DMS153 (cell line): ENCODE data around the gene PLXNB2.

ENCODE experiments used
- DNase-seq: peaks from one replicate; lab custom pipeline; 2025; lab: John Stamatoyannopoulos, UW

PLXNB2 gene

GRCh38 chr22:50312371-50312770 lies 4.9 kb upstream of the PLXNB2 start:
- no peak for DNase-seq

- no peak for DNase-seq
These were observed 4.3 kb upstream of the PLXNB2 start for GRCh38 chr22:50311606-50312351.

DNA sequence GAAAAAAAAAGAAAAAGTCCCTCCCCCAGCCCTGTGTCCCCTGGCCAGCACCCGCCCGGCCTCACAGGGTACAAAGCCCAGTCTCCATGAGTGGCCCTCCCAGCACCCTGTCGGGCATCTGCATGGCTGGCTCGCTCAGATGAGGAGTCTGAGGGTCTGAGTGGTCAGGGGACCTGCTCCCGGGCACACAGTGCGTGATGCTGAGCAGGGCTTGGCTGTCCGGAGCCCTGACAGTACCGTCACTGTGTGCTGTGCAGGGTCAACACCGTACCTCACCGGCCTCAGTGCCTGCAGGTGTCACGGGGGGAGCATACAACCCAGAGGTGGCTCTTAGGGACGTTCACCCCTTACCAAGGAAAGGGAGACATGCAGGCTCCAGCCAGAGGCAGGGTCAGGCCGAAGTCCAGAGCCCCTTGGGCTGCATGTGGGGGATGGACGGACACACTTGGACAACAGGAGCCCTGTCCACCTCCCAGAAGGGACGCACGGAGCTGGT lies 3.6 kb upstream of the PLXNB2 start:
- DNase-seq: no peak

DNA sequence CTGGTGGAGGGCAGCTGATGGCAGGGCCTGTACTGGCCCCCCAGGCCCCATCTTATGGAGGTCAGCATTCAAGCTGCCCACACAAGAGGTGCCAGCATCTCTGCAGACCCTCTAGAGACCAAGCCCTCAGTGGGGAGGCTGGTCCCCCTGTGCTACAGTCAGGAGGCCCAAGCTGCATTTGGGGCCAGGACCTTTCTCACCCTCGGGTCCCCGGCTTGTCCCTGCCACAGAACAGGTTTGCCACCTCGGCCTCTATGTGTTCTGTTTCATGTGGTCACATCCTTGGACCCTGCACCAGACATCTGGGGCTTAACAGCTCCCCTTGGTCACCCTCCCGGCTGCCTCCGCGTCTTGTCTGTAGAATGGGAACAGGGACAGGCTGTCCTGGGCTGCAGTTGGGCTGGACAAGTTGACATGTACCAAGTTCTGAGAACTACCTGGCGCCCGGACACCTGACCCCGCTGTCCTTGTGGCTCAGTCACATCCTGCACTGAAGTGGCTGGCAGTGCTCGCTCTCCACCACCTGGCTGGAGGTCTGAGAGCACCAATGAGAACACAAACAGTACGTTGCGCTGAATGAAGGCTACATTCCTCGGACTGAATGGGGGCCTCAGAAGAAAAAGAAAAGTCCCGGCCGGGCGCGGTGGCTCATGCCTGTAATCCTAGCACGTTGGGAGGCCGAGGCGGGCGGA lies 2.7 kb upstream of the PLXNB2 start:
- DNase-seq: no peak

- no peak for DNase-seq
These were observed 2.1 kb upstream of the PLXNB2 start for GRCh38 chr22:50309601-50309991.

DNA sequence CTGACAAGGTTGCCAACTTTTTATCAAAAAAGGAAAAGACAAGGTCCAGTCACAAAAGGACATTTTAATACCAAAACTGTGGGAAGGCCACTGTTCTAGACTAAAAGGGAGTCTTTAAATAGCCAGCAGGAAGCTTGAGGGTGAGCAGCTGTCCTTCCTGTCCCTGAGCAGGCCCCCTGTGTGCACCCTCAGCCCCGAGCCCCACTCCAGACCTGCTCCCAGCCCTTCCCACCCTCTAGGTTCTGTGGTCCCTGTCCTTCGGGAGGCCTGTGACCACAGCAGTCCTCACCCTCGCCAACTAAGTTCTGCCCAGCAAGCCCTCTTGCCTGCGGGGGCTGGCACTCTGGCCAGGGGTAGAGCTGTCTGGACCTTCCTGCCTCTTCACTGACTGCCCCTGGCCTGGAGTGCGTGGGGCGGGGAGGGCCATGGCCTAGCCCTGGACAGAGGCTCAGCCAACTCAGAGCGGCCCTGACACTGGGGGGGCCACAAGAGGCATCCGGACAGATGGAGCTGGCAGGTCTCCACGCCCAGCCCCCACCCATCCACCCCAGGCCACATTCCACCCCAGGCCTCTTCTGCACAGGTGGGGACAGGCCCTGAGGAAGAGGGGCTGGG lies 1.6 kb upstream of the PLXNB2 start:
- no peak for DNase-seq

- DNase-seq: no peak
These were observed 1.1 kb upstream of the PLXNB2 start for GRCh38 chr22:50308597-50308935.

DNA sequence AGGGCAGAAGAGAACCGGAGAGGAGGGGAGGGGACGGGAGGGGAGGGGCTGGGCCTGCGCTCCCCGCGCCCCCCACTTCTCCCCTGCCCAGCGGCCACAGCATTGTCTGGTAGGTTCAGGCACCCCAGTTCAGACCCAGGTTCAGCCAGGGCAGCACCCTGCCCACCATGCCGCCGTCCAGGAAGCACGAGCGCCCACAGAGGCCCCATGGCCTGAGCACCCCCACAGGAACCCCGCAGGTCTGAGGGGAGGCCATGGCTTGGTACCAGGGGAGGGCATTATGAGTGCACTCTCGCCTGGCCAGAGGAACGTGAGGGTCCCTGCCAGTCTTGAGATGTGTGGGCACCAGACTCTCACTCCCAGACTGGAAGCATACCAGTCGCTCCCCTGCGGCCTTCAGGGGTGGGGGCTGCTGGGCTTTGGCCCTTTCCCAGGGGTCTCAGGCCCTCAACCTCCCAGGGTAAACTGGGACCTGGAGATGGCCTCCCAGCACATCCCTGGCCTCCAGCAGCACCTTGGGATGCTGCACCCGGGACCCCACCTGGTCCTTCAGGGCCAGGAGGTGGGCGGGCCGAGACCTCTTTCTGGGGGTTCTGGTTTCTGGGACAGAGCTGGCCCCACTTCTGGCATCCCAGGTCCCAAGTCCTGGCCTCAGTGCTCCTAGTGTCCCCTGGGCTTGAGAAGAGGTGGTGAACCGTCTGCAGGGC lies 597 bp upstream of the PLXNB2 start:
- DNase-seq: no peak

DNA sequence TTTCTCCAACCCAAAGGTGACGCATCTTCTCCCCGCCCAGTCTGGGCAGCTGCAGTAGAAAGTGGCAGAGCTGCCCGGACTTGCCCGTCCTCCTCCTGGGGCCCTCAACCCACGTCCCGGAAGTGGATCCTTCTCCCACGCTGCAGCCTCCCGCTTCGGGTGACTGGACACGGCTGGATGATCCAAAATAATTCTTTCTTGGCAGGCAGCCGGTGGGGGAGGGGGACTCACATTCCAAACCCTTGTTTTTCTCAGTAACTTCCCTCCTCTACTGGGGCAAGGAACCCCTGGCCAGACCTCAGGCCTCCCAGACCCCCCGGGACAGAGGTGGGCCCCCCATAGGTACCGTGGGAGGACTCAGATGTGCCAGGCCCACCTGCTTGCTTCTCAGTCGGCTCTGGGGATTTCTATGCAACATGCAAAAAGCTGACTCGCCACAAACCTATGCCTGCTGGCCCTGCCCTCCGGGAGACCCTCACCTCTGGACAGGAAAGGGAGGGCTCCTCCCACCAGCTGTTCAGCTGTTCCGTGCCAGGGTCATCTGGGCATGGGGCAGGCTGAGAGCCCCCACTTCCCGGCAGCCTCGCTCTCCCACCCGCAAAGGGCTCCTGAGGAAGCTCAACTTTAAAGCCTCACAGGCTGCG lies 1.4 kb downstream of the PLXNB2 start:
- peak; percentile 88 for DNase-seq

- no peak for DNase-seq
These were observed 2.0 kb downstream of the PLXNB2 start for GRCh38 chr22:50305393-50305922.

DNA sequence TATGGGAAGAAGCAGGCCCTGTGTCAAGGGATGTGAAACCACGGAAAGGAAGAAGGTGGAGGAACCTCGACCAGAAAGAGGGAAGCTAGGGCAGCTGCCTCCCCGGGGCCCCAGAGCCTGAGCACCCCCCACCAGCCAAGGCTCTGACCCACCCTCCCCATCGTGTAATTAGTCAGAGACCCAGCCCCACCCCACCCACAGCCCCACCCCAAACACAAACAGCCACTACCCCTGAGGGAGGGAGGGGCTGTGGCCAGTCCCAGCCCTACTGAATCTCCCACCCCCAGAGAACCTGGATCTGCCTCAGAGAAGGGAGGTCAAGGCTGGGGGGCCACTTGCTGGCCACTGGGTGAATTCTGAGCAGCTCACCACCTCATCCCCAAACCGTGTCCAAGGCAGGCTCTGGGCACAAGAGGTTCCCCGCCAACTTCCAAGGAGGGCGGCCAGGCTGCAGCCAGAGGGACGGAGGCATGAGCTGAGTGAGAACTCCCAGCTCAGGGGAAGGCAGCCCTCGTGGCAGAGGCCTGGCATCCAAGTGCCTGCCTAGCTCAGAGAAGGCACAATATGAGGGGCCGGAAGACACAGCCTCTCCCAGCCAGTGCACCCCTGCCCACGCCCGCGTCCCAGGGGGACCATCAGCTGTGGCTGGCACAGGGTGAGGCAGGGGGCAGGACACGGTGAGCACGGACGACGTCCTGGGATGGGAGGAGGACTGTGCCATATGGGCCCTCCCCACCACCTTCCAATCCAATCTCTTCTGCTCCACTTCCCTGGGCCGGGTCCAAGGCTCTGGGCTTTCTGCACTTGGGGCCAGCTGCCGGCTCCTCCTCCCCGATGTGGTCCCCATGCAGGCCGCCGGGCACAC lies 2.7 kb downstream of the PLXNB2 start:
- DNase-seq: no peak

DNA sequence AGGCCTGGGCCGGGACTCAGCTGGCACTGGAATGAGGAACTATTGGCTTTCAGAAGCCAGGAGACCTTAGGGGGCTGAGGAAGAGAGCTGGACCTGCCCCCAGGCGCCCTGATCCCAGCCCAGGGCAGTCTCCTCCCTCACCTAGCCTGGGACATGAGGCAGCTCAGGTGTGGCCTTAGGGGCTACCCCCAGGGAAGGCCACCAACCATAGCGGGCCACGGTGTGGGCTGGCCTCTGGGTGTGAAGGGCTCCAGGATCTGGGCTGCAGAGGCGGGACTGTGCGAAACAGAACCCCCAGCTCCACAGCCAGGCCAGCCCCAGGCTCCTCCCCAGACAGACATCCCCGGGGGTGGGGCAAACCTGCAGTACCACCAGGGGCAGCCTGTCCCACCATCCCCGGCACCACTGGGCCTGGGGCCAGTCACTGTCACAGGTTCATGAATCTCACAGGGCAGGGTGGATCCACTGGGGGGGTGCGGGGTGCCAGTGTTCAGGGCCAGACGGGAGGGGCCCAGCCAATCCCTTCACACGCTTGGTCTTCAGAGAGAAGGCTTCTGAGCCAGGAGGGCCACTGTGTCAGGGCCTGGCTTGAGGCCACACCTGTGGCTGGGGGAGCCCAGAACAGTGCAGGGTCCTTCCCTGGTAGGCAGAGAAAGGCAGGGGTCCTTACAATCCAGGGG lies 3.5 kb downstream of the PLXNB2 start:
- DNase-seq: no peak

DNA sequence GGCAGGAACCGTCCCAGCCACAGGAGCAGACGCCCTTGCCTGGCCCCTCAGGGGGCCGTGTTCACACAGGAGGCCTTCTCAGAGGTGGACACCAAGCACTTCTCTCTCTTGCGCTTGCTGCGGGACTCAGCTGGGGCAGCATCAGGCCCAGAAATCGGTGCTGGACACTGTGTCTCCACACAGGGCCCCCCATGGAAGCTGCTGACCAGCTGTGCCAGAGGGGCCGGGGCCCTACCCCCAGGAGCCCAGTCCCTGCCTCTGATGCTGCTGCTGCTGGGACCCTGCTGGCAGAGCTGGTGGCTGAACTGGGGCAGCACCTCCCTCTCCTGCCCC lies 4.0 kb downstream of the PLXNB2 start:
- DNase-seq: no peak

GRCh38 chr22:50302564-50302963 lies 4.9 kb downstream of the PLXNB2 start:
- DNase-seq: no peak

GRCh38 chr22:50302041-50302541 lies 5.4 kb downstream of the PLXNB2 start:
- no peak for DNase-seq

DNA sequence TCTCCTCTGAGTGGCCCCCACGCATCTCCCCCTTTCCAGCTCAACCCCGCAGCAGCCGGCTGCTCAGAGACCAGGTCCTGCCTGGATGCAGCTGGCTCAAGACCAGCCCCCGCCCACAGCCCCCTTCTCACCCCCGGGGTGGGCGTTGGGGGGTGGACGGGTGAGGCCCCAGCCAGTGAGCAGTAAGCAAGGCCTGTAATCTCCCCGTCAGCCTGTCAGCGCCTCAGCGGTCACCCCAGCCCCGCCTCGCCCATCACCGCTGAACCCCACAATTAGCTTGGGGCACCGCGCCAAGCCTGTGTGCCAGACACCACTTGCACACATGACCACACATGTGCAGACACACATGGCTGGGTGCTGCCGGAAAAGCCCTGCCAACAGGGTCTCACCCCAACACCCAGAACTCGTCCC lies 5.9 kb downstream of the PLXNB2 start:
- DNase-seq: no peak

DNA sequence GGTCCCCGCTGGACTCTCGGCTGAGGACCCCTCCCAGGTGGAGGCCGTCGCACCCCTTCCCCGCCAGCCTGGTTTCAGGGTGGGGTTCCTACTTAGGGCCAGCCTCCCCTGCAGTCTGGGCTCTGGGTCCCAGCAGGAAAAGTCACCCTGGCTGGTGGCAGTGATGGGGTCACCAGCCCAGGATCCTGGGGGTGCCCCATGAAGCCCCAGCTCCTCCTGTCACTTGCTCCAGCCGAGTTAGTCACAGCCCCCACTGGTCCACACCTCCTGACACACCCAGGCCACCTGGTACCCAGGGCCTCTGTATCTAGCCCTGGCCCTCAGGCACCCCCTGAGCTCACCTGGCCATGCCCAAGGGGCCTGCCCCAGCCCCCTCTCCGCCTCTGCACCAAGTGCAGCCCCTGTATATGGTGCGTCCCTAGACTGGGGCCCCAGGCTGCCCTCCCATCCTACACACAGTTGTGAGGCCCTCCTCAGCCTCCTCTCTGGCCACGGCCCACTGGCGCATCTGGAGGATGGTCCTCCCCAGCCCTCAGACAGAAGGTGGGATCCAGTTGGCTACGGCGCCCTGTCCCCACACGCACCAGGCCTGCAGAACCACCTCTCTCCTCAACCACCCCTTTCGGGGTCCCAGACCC lies 6.7 kb downstream of the PLXNB2 start:
- DNase-seq: no peak

GRCh38 chr22:50299785-50300619 lies 7.4 kb downstream of the PLXNB2 start:
- no peak for DNase-seq
